Ureter (tissue), 1 donor: ENCODE measurements around the gene SKP2. TPM values are rescaled to one million over a fixed set of nuclear protein-coding genes. Genes with fewer than 3 reads are reported as not detected.

Experiments
- DNase-seq: peaks from one replicate; pipeline ENCODE4 v3.0.0-alpha.2; 2020; ENCODE audit warnings: low spot score
- total RNA-seq: library from RNA; stranded (reverse); gene quantifications from one replicate; pipeline ENCODE4 v1.2.4, GENCODE V29; 2023
- donor health status: DM: yes; HTN: yes; CAD: no.

SKP2 gene
- total RNA-seq, 1 donor from 2014 or later = 28.7 TPM

GRCh38 chr5:36199620-36200019 lies 47.7 kb downstream of the SKP2 start:
- no peak for DNase-seq

- no peak for DNase-seq
Observed at GRCh38 chr5:36200513-36200912, 48.6 kb downstream of the SKP2 start.

- DNase-seq = no peak
Observed at GRCh38 chr5:36202521-36202961, 50.6 kb downstream of the SKP2 start.

GRCh38 chr5:36205329-36205728 lies 53.4 kb downstream of the SKP2 start:
- no peak for DNase-seq

- DNase-seq = no peak
Observed at GRCh38 chr5:36206913-36207312, 55.0 kb downstream of the SKP2 start.

DNA sequence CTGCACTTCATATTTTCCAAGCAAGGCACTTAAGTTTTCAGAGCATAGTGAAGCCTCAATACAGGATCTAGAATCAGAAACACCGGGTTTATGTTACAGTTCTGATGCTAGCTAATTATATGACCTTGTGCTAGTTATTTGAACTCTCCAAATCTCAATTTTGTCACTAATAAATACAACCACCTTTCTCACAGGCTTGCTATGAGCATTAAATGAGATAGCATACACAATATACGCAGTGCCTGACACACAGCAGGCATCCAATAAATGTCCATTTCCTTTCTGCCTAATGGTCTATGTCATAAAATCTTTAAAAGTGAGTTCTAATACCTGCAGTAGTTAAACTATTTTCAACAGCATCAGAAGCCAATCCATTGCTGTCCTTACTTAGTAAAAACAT lies 56.9 kb downstream of the SKP2 start:
- DNase-seq = no peak

DNA sequence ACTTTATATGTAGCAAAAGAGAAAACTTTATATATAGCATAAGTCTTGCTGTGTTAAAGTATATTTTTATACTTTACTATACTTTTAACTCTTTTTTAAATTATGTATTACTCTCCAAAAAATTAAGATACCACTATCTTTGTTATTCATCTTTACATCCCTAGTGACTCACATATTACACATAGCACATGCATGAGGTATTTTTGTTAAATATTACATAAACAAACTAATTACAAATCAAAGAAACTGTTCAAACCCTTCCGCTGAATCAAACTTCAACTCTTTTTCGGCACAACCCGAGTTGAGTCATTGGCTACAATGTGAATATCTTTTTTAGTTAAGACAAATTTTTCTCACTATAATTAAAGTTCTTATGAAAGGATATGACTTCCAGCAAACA lies 57.8 kb downstream of the SKP2 start:
- no peak for DNase-seq

GRCh38 chr5:36214436-36214835 lies 62.5 kb downstream of the SKP2 start:
- DNase-seq = no peak

DNA sequence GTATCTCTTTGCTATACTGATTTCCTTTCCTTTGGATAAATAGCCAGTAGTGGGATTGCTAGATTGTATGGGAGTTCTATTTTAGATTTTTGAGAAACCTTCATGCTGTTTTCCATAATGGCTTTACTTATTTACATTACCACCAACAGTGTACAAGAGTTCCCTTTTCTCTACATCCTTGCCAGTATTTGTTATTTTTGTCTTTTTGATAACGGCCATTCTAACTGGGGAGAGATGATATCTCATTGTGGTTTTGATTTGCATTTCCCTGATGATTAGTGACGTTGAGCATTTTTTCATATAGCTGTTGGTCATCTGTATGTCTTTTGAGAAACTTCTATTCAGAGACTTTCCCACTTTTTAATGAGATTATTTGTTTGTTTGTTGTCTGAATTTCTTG lies 64.0 kb downstream of the SKP2 start:
- no peak for DNase-seq

DNA sequence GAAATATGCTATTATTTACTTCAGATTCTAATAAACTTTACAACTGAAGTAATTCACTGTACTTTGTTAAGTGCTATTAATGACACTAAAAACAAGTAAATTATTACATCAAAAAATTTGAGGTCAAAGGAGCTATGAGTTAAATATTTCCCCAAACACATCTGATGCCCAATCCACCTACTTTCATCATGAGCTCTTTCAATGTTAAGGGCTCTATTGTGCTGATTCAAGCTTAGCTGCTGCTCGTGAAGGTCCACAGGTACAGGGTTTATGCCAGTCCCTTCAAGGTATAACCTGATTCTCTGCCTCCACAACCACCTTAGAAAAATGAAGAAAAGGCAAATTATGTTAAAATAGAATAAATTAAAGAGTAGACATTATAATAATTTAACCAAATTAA lies 65.7 kb downstream of the SKP2 start:
- DNase-seq = no peak

DNA sequence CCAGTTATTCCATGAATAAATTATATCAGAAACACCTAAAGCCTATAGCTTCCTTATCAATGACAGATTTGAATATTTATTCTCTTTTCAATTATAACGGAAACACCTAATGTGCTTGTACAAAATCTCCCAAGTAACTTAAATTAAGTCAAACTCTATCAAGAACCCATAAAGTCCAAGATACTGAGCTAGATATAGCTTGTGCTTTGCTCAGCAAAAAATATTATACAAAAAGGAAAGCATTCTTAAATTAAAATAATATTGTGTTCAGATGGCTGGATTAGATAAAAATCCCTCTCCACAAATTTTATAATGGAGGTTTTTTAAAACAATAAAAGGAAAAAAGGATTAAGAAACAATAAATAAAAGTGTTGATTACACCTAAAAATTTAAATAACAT lies 66.1 kb downstream of the SKP2 start:
- DNase-seq = no peak

GRCh38 chr5:36222620-36223019 lies 70.7 kb downstream of the SKP2 start:
- DNase-seq = no peak

GRCh38 chr5:36227046-36227445 lies 75.1 kb downstream of the SKP2 start:
- DNase-seq = no peak

DNA sequence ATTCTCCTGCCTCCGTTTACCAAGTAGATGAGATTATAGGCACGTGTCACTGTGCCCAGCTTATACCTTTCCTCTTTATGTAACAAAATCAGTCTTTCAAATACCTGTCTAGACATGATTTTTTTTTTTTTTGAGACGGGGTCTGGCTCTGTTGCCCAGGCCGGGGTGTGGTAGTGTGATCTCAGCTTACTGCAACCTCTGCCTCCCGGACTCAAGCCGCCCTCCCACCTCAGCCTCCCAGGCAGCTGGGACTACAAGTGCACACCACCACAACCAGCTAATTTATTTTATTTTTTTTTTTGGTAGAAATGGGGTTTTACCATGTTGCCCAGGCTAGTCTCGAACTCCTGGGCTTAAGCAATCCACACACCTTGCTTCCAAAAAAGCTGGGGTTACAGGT lies 76.6 kb downstream of the SKP2 start:
- DNase-seq = no peak

DNA sequence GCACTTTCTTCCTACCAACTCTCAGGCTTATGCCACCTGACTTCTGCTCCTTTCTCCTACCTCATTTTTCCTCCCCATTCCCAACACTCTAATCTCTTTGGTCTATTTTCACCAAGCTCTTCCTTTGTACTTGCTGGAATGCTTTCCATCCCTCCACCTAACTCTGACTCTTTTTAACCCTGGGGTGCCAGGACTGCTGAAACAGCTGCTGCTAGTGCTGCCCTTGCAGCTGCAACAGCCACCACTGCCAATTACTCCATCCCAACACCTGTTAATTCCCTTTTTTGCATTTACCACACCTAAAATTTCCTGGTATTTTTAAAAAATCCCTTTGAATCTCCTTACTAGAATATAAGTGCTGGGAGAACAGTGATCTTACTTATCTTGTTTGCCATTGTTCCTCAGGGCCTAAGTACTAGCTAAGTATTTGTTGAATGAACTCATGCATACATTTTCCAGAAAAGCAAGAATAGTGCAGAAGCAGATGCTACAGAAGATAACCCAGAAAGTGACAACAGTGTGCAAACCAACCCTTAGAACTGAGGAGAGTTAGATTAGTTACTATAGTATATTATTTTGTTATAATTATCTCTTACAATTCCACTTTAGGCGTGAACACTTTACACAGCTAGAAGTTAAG lies 78.4 kb downstream of the SKP2 start:
- no peak for DNase-seq

DNA sequence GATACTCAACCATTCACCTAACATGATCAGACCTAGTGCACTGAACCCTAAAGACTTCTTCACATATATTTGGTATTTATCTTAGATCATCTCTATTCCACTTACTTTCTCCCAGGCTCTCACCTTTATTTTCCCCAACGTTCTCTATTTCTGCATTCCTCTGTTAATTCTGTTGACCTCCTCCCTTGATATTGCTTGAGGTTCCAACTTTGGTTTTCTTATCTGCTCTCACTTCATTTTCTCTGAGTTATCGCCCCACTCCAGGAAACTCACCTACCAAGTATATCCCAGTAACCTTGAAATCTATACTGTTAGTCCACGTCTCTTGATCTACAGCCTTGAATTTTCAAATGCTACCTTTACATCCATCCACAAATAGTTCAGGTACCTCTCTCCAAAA lies 80.6 kb downstream of the SKP2 start:
- DNase-seq = no peak

Other genes with a start within 250 kb of the SKP2 start
- not detected for gene CAPSL, start 213.5 kb upstream of the SKP2 start, total RNA-seq
- gene UGT3A1, start 160.7 kb upstream of the SKP2 start, total RNA-seq = not detected
- gene UGT3A2, start 85.2 kb upstream of the SKP2 start, total RNA-seq = 0.44 TPM
- gene LMBRD2, start 224 bp upstream of the SKP2 start, total RNA-seq = 23.7 TPM
- gene NADK2, start 89.8 kb downstream of the SKP2 start, total RNA-seq = 36.8 TPM
- 8.1 TPM for gene RANBP3L, start 149.8 kb downstream of the SKP2 start, total RNA-seq